Esophagus squamous epithelium (tissue), 4 donors: Measurements from ENCODE around the gene KRT12.

Experiments
- CTCF ChIP-seq, 6 experiments: fragments of 450-650 bp in 4 of 6; fragments of 200-600 bp in 2 of 6; sonication (generic) in 2 of 6; IDR thresholded peaks; one replicate each; pipeline ENCODE4 v1.5.1; 2016 to 2019; ENCODE audit warnings: antibody characterized with exemption in 6 of 6, mild to moderate bottlenecking in 4 of 6, moderate library complexity in 4 of 6
- POLR2A ChIP-seq, 4 donors: fragments of 450-650 bp; IDR thresholded peaks; one replicate each; pipeline ENCODE4 v1.6.1; 2017; ENCODE audit warnings: antibody characterized with exemption in 4 of 4, mild to moderate bottlenecking in 4 of 4, moderate library complexity in 3 of 4

- no peak for TF ChIP-seq CTCF (IDR thresholded peaks at IDR 0.05)
- TF ChIP-seq POLR2A (IDR thresholded peaks at IDR 0.05) = no peak
Observed at GRCh38 chr17:40822132-40822812, 44.8 kb downstream of the KRT12 start, which contains the start of gene KRT10.
